Stimulated activated CD8-positive, alpha-beta memory T cell treated with anti-CD3 and anti-CD28 coated beads, Interleukin-12 subunit alpha, Interleukin-12 subunit beta, amount 100 ng/mL, for 1 hour (primary cell): ENCODE measurements around the gene MMP7.

Source experiments
- DNase-seq: peaks from one replicate; pipeline ENCODE4 v3.0.0-alpha.2; 2020; ENCODE audit warnings: low read depth

The MMP7 gene

GRCh38 chr11:102530558-102530957 lies at the start of gene MMP7:
Gene MMP7 (minus strand): TSS chr11:102530747. CDS start chr11:102530700, 47 bp downstream.
- DNase-seq, result no peak

GRCh38 chr11:102577723-102578122 lies 47.2 kb upstream of the MMP7 start:
- DNase-seq, result no peak

GRCh38 chr11:102577182-102577581 lies 46.6 kb upstream of the MMP7 start:
- DNase-seq, result no peak

GRCh38 chr11:102576350-102576749 lies 45.8 kb upstream of the MMP7 start:
- DNase-seq, result no peak

- no peak for DNase-seq
Measured at GRCh38 chr11:102575012-102575411, 44.5 kb upstream of the MMP7 start.

GRCh38 chr11:102573851-102574250 lies 43.3 kb upstream of the MMP7 start:
- DNase-seq, result no peak

GRCh38 chr11:102572554-102573220 lies 42.1 kb upstream of the MMP7 start:
- DNase-seq, result no peak

GRCh38 chr11:102568851-102569250 lies 38.3 kb upstream of the MMP7 start:
- DNase-seq, result no peak

- DNase-seq, result no peak
Measured at GRCh38 chr11:102566112-102566511, 35.6 kb upstream of the MMP7 start.

GRCh38 chr11:102564110-102564509 lies 33.6 kb upstream of the MMP7 start:
- no peak for DNase-seq

- DNase-seq, result no peak
Measured at GRCh38 chr11:102561636-102562035, 31.1 kb upstream of the MMP7 start.

GRCh38 chr11:102560555-102561011 lies 30.0 kb upstream of the MMP7 start:
- no peak for DNase-seq

GRCh38 chr11:102559839-102560238 lies 29.3 kb upstream of the MMP7 start:
- no peak for DNase-seq

GRCh38 chr11:102555091-102555490 lies 24.5 kb upstream of the MMP7 start:
- no peak for DNase-seq

- no peak for DNase-seq
Measured at GRCh38 chr11:102553835-102554282, 23.3 kb upstream of the MMP7 start.

GRCh38 chr11:102552447-102553194 lies 22.1 kb upstream of the MMP7 start:
- no peak for DNase-seq

GRCh38 chr11:102552020-102552419 lies 21.5 kb upstream of the MMP7 start:
- DNase-seq, result no peak

GRCh38 chr11:102551169-102551781 lies 20.7 kb upstream of the MMP7 start:
- no peak for DNase-seq

GRCh38 chr11:102546923-102547471 lies 16.4 kb upstream of the MMP7 start:
- no peak for DNase-seq

- no peak for DNase-seq
Measured at GRCh38 chr11:102546427-102546826, 15.9 kb upstream of the MMP7 start.

GRCh38 chr11:102545701-102546100 lies 15.2 kb upstream of the MMP7 start:
- no peak for DNase-seq

- DNase-seq, result no peak
Measured at GRCh38 chr11:102544594-102544993, 14.0 kb upstream of the MMP7 start.

- no peak for DNase-seq
Measured at GRCh38 chr11:102539567-102539966, 9.0 kb upstream of the MMP7 start.
